WI38 (cell line): ENCODE data around the gene TMEM176A.
"Not testable (repeated sequence)": the region's sequence is repeated elsewhere in the genome, so short reads cannot be mapped to it uniquely, and the experiment has no call there.

Experiments used
- H3K4me3 ChIP-seq: 2 replicates; pipeline ENCODE4 v1.5.1; 2011; ENCODE audit warnings: low read depth, mild to moderate bottlenecking, control low read depth, low read length
- TF ChIP-seq, protein P1 (sequence below): IDR thresholded peaks from 2 replicates; pipeline ENCODE4 v1.5.1; 2012; ENCODE audit warnings: low read depth, mild to moderate bottlenecking, control low read depth, low read length

TMEM176A gene

GRCh38 chr7:150806454-150806853 is 5.9 kb downstream of the TMEM176A start:
- TF ChIP-seq, protein P1, sequence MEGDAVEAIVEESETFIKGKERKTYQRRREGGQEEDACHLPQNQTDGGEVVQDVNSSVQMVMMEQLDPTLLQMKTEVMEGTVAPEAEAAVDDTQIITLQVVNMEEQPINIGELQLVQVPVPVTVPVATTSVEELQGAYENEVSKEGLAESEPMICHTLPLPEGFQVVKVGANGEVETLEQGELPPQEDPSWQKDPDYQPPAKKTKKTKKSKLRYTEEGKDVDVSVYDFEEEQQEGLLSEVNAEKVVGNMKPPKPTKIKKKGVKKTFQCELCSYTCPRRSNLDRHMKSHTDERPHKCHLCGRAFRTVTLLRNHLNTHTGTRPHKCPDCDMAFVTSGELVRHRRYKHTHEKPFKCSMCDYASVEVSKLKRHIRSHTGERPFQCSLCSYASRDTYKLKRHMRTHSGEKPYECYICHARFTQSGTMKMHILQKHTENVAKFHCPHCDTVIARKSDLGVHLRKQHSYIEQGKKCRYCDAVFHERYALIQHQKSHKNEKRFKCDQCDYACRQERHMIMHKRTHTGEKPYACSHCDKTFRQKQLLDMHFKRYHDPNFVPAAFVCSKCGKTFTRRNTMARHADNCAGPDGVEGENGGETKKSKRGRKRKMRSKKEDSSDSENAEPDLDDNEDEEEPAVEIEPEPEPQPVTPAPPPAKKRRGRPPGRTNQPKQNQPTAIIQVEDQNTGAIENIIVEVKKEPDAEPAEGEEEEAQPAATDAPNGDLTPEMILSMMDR, result no peak
- no peak overlapping the region for H3K4me3 ChIP-seq

DNA sequence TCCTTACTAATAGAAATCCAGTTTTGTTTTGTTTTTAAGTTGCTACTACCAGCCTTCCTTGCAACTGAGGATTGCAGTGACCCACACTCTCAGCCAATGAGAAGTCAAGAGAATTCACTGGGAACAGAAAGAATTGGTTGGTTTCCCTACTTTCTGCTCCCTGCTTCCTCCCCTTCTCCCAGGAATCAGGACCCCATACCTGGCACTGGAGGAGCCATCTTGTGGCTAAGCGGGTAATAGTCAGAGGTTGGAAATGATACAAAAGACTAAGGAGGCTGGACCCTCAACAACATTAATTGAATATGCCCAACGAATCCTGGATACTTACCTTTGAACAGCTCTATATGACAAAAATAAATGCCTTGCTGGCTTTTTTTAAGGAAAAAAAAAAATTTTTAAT is 6.3 kb downstream of the TMEM176A start:
- TF ChIP-seq, protein P1, result no peak
- H3K4me3 ChIP-seq, result no peak overlapping the region

- H3K4me3 ChIP-seq, result not testable (repeated sequence)
Observed at GRCh38 chr7:150807616-150808438, 7.3 kb downstream of the TMEM176A start.

GRCh38 chr7:150814328-150815001 is 13.9 kb downstream of the TMEM176A start:
- TF ChIP-seq, protein P1, result no peak
- H3K4me3 ChIP-seq, result no peak overlapping the region

DNA sequence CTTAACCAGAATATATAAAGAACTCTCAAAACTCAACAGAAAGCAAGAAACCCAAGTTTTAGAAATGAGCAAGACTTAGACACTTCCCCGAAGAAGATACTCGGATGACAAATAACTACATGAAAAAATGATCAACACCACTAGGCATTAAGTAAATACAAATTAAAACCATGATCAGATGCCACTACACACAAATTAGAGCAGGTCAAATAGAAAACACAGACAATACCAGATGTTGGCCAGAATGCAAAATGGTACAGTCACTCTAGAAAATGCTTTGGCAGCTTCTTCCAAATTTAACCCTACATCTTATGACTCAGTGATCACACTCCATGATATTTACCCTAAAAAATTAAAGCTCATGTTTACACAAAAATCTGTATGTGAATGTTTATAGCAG is 18.4 kb downstream of the TMEM176A start:
- H3K4me3 ChIP-seq, result no peak overlapping the region
- TF ChIP-seq, protein P1, result no peak

DNA sequence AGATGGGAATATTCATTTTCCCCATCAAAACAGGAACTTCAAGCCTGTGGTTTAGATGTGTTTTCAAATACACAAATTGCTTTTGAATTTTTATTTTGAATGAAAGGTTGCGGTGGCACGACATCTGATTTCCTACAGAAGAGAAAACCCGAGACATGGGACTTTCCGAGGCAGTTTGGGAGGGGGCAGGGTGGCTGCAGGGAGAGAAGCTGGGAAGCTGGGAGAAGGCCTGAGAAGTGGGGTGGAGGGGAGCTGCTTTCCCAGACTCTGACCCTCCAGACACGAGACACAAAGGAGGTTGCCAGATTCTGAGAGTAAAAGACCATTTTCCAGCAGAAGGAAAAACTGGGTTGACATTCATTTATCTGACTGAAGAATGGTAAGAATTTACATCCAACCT is 19.6 kb downstream of the TMEM176A start:
- no peak overlapping the region for H3K4me3 ChIP-seq
- TF ChIP-seq, protein P1, result no peak

DNA sequence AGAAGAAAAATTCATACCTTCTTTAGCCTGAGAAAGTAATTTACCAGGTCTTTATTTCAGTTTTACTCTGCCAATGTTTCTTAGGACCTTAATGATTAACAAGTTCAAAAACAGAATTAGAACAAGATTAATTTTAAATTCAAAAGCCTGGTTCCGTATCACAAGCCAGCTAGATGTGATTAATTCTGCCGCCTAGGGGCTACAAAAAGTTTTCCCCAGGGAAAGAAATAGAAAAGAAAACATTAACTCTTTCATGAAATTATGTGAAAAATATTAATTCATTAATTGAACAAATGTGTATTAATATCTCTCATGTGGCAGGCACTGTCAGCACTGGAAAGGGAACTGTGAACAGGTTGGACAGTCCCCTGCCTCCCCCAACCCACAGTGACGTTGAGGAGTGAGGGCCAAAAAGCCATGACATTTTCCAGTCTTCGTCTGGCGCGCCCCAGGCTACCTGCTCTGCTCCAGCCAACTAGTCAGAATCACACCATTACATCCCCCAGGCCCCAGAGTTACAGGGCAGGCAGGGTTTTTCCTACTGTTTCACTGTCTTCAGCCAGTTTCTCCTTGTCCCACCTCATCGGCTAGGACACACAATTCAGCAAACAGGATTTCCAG is 20.1 kb downstream of the TMEM176A start:
- TF ChIP-seq, protein P1, result no peak
- no peak overlapping the region for H3K4me3 ChIP-seq
